Right lobe of liver (tissue), 4 donors: ENCODE results near the gene TOM1L2.

Source experiments
- CTCF ChIP-seq, 4 donors: fragments of 200-600 bp in 3 of 4; fragments of 450-650 bp in 1 of 4; IDR thresholded peaks; one replicate each; pipeline versions ENCODE4 v1.5.1 to v1.8.0; 2016 to 2022; ENCODE audit warnings: antibody characterized with exemption in 4 of 4, mild to moderate bottlenecking in 2 of 4
- POLR2A ChIP-seq: fragments of 450-650 bp; IDR thresholded peaks from one replicate; pipeline ENCODE4 v1.6.1; 2017; ENCODE audit warnings: antibody characterized with exemption, mild to moderate bottlenecking
- donor health status: DM: no; HTN: no; CAD: no.
- donor health status: DM: no; HTN: no; CAD: no.
- donor health status: DM: no; HTN: yes; CAD: no.

GRCh38 chr17:17928398-17929287 is 43.6 kb downstream of the TOM1L2 start:
- no peak for TF ChIP-seq CTCF (IDR thresholded peaks at IDR 0.05)
- TF ChIP-seq POLR2A = no peak
